ENCODE results near the gene PAX4. TPM values are rescaled to one million over a fixed set of nuclear protein-coding genes. Genes with fewer than 3 reads are reported as not detected.
A peak's percentile ranks its signal among the peaks of the same experiment; 100 is the strongest.
"Not testable (repeated sequence)": the region's sequence is repeated elsewhere in the genome, so short reads cannot be mapped to it uniquely, and the experiment has no call there.

Gene PAX4
- total RNA-seq, 1 donor from 2014 or later, result not detected

- Histone ChIP-seq H3K36me3 (no peaks in the 10 kb centered on the region), H3K4me2 (no peak overlapping the region), H3K27me3 (no peaks in the 10 kb centered on the region), H3K9ac (no peak overlapping the region), H4K20me1 (ENCODE audit: low read depth) (peaks cover 9% of the 10 kb centered on the region), H3K79me2 (ENCODE audit: low read depth) (peaks cover under 1% of the 10 kb centered on the region), H3F3A (ENCODE audit: low read depth) (no peaks in the 10 kb centered on the region), H3K27ac (no peak overlapping the region), H2AFZ (replicated peaks) (no peak overlapping the region), H3K4me3 (no peak overlapping the region), H3K9me3 (ENCODE audit: low read depth) (no peaks in the 10 kb centered on the region), H3K4me1 (no peaks in the 10 kb centered on the region)
- Mint-ChIP-seq H3K27ac (no peak overlapping the region), H3K9me3 (no peaks in the 10 kb centered on the region), H3K27me3 (ENCODE audit: insufficient read depth, low read depth) (no peaks in the 10 kb centered on the region), H3K4me3 (no peak overlapping the region), H3K36me3 (peaks cover 7% of the 10 kb centered on the region), H3K4me1 (no peaks in the 10 kb centered on the region)
- TF ChIP-seq CTCF (IDR thresholded peaks at IDR 0.05), result peak; percentile 49
- TF ChIP-seq EZH2phosphoT487 (IDR thresholded peaks at IDR 0.05), result no peak
- no peak for TF ChIP-seq EZH2 (IDR thresholded peaks at IDR 0.05)
- DNase-seq (ENCODE audit: low spot score), result peak; percentile 47
These were observed 39.8 kb downstream of the PAX4 start for GRCh38 chr7:127578036-127578684.

- Histone ChIP-seq H3F3A (ENCODE audit: low read depth) (no peaks in the 10 kb centered on the region), H3K36me3 (no peaks in the 10 kb centered on the region), H3K9ac (no peak overlapping the region), H3K9me3 (ENCODE audit: low read depth) (no peaks in the 10 kb centered on the region), H3K4me2 (no peak overlapping the region), H4K20me1 (ENCODE audit: low read depth) (no peaks in the 10 kb centered on the region), H3K27ac (no peak overlapping the region), H3K4me3 (no peak overlapping the region), H3K27me3 (no peaks in the 10 kb centered on the region), H3K79me2 (ENCODE audit: low read depth) (no peaks in the 10 kb centered on the region), H2AFZ (replicated peaks) (no peak overlapping the region), H3K4me1 (no peaks in the 10 kb centered on the region)
- no peak for DNase-seq (ENCODE audit: low spot score)
- Mint-ChIP-seq H3K4me3 (no peak overlapping the region), H3K27ac (no peak overlapping the region), H3K9me3 (no peaks in the 10 kb centered on the region), H3K4me1 (no peaks in the 10 kb centered on the region), H3K36me3 (no peaks in the 10 kb centered on the region), H3K27me3 (ENCODE audit: insufficient read depth, low read depth) (no peaks in the 10 kb centered on the region)
- TF ChIP-seq EZH2 (IDR thresholded peaks at IDR 0.05), result no peak
- no peak for TF ChIP-seq CTCF (IDR thresholded peaks at IDR 0.05)
- TF ChIP-seq EZH2phosphoT487 (IDR thresholded peaks at IDR 0.05), result no peak
These were observed 46.0 kb downstream of the PAX4 start for GRCh38 chr7:127571741-127572505.

- not testable (repeated sequence) for H3K4me3 Mint-ChIP-seq
These were observed 49.9 kb downstream of the PAX4 start for GRCh38 chr7:127568034-127568433.

GRCh38 chr7:127566242-127566641, 51.7 kb downstream of the PAX4 start:
- TF ChIP-seq EZH2 (IDR thresholded peaks at IDR 0.05) (no peak), CTCF (IDR thresholded peaks at IDR 0.05) (no peak), EZH2phosphoT487 (IDR thresholded peaks at IDR 0.05) (no peak)
- Mint-ChIP-seq H3K4me1 (no peaks in the 10 kb centered on the region), H3K27ac (no peak overlapping the region), H3K9me3 (peaks cover 3% of the 10 kb centered on the region), H3K27me3 (ENCODE audit: insufficient read depth, low read depth) (no peaks in the 10 kb centered on the region), H3K4me3 (no peak overlapping the region), H3K36me3 (no peaks in the 10 kb centered on the region)
- no peak overlapping the region for H3K4me2 ChIP-seq
- H3K27me3 ChIP-seq, result no peaks in the 10 kb centered on the region
- no peak overlapping the region for H2AFZ ChIP-seq (replicated peaks)
- DNase-seq (ENCODE audit: low spot score), result no peak
- no peak overlapping the region for H3K4me3 ChIP-seq
- no peaks in the 10 kb centered on the region for H3F3A ChIP-seq (ENCODE audit: low read depth)
- no peak overlapping the region for H3K27ac ChIP-seq
- H3K36me3 ChIP-seq, result no peaks in the 10 kb centered on the region
- H3K79me2 ChIP-seq (ENCODE audit: low read depth), result no peaks in the 10 kb centered on the region
- H3K9ac ChIP-seq, result no peak overlapping the region
- no peaks in the 10 kb centered on the region for H3K4me1 ChIP-seq
- no peaks in the 10 kb centered on the region for H3K9me3 ChIP-seq (ENCODE audit: low read depth)
- no peaks in the 10 kb centered on the region for H4K20me1 ChIP-seq (ENCODE audit: low read depth)

More at GRCh38 chr7:127568034-127568433, 49.9 kb downstream of the PAX4 start:
- not testable (repeated sequence) for H3K27ac Mint-ChIP-seq; H3K36me3 Mint-ChIP-seq; H3K79me2 ChIP-seq (ENCODE audit: low read depth); H3K4me2 ChIP-seq; H3K27ac ChIP-seq; H3K9ac ChIP-seq; H3K9me3 Mint-ChIP-seq; H3K4me3 ChIP-seq; H4K20me1 ChIP-seq (ENCODE audit: low read depth); H3F3A ChIP-seq (ENCODE audit: low read depth); H3K27me3 Mint-ChIP-seq (ENCODE audit: insufficient read depth, low read depth); H3K36me3 ChIP-seq; H3K27me3 ChIP-seq; H3K4me1 ChIP-seq; H3K9me3 ChIP-seq (ENCODE audit: low read depth); DNase-seq (ENCODE audit: low spot score); H2AFZ ChIP-seq (replicated peaks); H3K4me1 Mint-ChIP-seq

All from neural progenitor cell (in vitro differentiated cells).